HEK293T (cell line): ENCODE results near the gene TRIM44.

Source experiments
- CTCF ChIA-PET: fragments of 350-600 bp; formaldehyde crosslinking; extraction: SDS; loops from one replicate; lab custom pipeline; 2021; ENCODE audit warnings: antibody characterized with exemption, inconsistent platforms; lab: Yijun Ruan, JAX
- POLR2A ChIA-PET: fragments of 350-600 bp; formaldehyde crosslinking; extraction: SDS; loops from one replicate; lab custom pipeline; 2020; ENCODE audit warnings: antibody characterized with exemption, inconsistent platforms; lab: Yijun Ruan, JAX
- DNase-seq: peaks from one replicate; pipeline ENCODE4 v3.0.0; 2012; ENCODE audit warnings: mixed read lengths; ENCODE audit errors: extremely low spot score
- ARNT ChIP-seq: fragments of 450-650 bp; IDR thresholded peaks from 2 replicates; pipeline ENCODE4 v1.6.1; 2017; ENCODE audit warnings: mild to moderate bottlenecking
- BHLHE40 ChIP-seq: fragments of 450-650 bp; IDR thresholded peaks from 2 replicates; pipeline ENCODE4 v1.6.1; 2016; ENCODE audit warnings: mild to moderate bottlenecking, moderate library complexity, borderline replicate concordance
- CTBP1 ChIP-seq: fragments of 450-650 bp; IDR thresholded peaks from 2 replicates; pipeline ENCODE4 v1.6.1; 2016; ENCODE audit warnings: borderline replicate concordance
- ELF4 ChIP-seq: fragments of 450-650 bp; IDR thresholded peaks from 2 replicates; pipeline ENCODE4 v1.6.1; 2017; ENCODE audit warnings: antibody characterized with exemption
- FOXA1 ChIP-seq: fragments of 450-650 bp; IDR thresholded peaks from 2 replicates; pipeline ENCODE4 v1.6.1; 2016; ENCODE audit warnings: mild to moderate bottlenecking
- FOXK2 ChIP-seq: fragments of 450-650 bp; IDR thresholded peaks from 2 replicates; pipeline ENCODE4 v1.6.1; 2016; ENCODE audit warnings: mild to moderate bottlenecking
- FOXM1 ChIP-seq: fragments of 450-650 bp; IDR thresholded peaks from 2 replicates; pipeline ENCODE4 v1.6.1; 2017; ENCODE audit warnings: mild to moderate bottlenecking, borderline replicate concordance
- HDGF ChIP-seq: fragments of 450-650 bp; IDR thresholded peaks from 2 replicates; pipeline ENCODE4 v1.6.1; 2017; ENCODE audit warnings: antibody characterized with exemption, borderline replicate concordance
- L3MBTL2 ChIP-seq: fragments of 450-650 bp; conservative IDR thresholded peaks from 2 replicates; pipeline ENCODE4 v1.6.1; 2016; ENCODE audit warnings: mild to moderate bottlenecking
- LEF1 ChIP-seq: fragments of 450-650 bp; IDR thresholded peaks from 2 replicates; pipeline ENCODE4 v1.6.1; 2017; ENCODE audit warnings: mild to moderate bottlenecking, borderline replicate concordance
- NFRKB ChIP-seq: fragments of 450-650 bp; IDR thresholded peaks from 2 replicates; pipeline ENCODE4 v1.6.1; 2016; ENCODE audit warnings: mild to moderate bottlenecking, moderate library complexity
- PKNOX1 ChIP-seq: fragments of 450-650 bp; IDR thresholded peaks from 2 replicates; pipeline ENCODE4 v1.6.1; 2016
- SP1 ChIP-seq: fragments of 450-650 bp; IDR thresholded peaks from 2 replicates; pipeline ENCODE4 v1.6.1; 2017
- SUZ12 ChIP-seq: fragments of 450-650 bp; IDR thresholded peaks from 2 replicates; pipeline ENCODE4 v1.6.1; 2016; ENCODE audit warnings: mild to moderate bottlenecking
- TARDBP ChIP-seq: fragments of 450-650 bp; IDR thresholded peaks from 2 replicates; pipeline ENCODE4 v1.6.1; 2016
- ZNF384 ChIP-seq: fragments of 450-650 bp; IDR thresholded peaks from 2 replicates; pipeline ENCODE4 v1.6.1; 2016

Gene TRIM44

DNA sequence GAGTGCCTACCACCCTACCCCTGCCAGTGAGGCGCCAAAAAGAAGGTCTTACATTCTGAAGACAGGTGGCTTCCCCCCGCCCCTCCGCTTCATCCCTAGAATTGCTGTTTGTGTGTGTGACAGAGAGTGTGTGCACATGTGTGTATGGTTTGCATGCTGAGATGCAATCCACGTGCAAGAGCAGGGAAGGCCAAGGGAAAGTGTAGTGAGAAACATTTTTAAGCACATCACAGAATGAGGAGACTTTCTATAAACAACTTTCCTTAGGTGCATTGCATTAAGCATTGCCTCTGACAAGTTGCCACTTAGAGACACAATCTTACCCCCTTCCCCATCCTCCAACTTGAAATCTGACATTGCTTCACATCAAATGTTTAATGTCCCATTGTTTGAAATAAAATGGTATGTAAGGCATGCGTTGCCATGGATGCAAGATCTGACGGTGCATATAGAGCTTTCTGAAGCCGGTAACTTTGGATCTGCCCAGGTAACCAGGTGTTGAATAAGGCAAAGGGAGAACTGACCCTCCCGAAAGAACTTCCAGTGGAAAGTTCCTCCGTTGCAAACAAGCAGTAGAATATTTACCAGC lies 22.9 kb upstream of the TRIM44 start:
- TF ChIP-seq ZNF384 (no peak), CTBP1 (no peak), SUZ12 (no peak), FOXA1 (no peak), FOXM1 (no peak), ELF4 (no peak), SP1 (no peak), NFRKB (no peak), BHLHE40 (no peak), PKNOX1 (no peak), HDGF (no peak), ARNT (no peak)
- ChIA-PET POLR2A (no interaction called here), CTCF (no interaction called here)
- no peak for DNase-seq

DNA sequence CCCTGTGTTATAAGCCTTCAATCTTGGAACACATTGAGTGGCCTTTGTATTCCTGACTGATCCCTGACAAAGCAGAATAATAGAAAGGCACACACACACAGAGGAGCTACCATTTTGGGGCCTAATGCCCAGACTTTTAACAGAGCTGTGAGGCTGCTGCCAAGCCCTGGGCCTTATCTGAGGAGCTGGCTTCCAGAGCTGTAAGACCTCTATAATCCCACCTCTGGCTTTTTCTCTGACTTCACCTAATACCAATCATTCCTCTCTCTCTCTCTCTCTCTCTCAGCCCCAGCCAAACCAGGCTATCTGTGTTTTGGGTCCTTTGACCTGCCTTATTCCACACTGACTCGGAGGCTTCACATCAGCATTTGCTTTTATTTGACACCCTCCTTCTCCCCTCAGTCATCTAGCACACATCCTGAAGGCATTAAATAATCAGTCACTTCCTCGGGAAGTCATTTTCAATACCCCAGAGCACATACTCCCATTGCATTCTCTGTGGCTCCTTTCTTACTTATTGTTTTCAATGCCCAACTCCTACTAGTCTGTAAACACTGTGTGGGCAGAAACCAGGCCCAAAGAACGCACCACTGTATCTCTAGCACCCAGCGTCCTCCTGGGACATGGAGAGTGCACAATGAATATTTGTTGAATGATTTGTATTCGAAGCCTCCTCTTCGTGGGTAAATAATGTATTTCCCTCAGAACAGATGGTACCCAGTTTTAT lies 21.2 kb upstream of the TRIM44 start:
- no peak for DNase-seq
- ChIA-PET CTCF (no interaction called here), POLR2A (no interaction called here)
- TF ChIP-seq ARNT (no peak), LEF1 (no peak), ELF4 (no peak), NFRKB (no peak), TARDBP (no peak), BHLHE40 (no peak), PKNOX1 (no peak), SP1 (no peak), FOXK2 (no peak), SUZ12 (no peak), L3MBTL2 (no peak), FOXA1 (no peak), FOXM1 (no peak)

DNA sequence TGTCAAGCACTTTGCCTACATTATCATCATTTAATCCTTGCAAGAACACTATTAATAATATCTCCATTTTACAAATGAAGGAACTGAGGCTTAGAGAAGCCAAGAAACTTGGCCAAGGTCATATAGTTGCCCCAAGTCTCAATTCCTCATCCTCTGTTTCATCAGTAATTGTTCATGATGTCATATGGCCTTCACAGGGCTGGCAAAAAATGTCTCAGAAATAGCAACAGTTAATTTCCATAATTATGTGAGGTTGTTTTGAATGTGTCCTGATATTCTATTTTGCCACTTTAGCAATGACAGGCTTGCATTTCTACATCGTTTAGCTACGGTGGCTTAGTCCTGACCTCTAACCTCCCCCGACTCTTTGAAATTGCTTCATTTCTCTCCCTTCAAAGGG lies 20.6 kb upstream of the TRIM44 start:
- TF ChIP-seq TARDBP (no peak), L3MBTL2 (no peak), FOXA1 (no peak), ZNF384 (no peak), BHLHE40 (no peak), FOXM1 (no peak), SUZ12 (no peak), FOXK2 (no peak), HDGF (no peak), PKNOX1 (no peak), NFRKB (no peak)
- CTCF ChIA-PET: no interaction called here
- POLR2A ChIA-PET: no interaction called here
- no peak for DNase-seq

- ChIA-PET POLR2A (no interaction called here), CTCF (interaction anchor here (1.0 kb wide), 1 partner anchor 174 kb away, joined by 4 read pairs; no protein-coding TSS in a partner anchor)
- no peak for TF ChIP-seq NFRKB
- no peak for TF ChIP-seq L3MBTL2
- TF ChIP-seq SUZ12: no peak
- no peak for TF ChIP-seq LEF1
- no peak for TF ChIP-seq ELF4
- TF ChIP-seq FOXA1: no peak
- TF ChIP-seq TARDBP: no peak
- no peak for TF ChIP-seq ZNF384
- TF ChIP-seq SP1: no peak
- no peak for TF ChIP-seq HDGF
- DNase-seq: no peak
Observed at GRCh38 chr11:35647421-35648093, 15.0 kb upstream of the TRIM44 start.

DNA sequence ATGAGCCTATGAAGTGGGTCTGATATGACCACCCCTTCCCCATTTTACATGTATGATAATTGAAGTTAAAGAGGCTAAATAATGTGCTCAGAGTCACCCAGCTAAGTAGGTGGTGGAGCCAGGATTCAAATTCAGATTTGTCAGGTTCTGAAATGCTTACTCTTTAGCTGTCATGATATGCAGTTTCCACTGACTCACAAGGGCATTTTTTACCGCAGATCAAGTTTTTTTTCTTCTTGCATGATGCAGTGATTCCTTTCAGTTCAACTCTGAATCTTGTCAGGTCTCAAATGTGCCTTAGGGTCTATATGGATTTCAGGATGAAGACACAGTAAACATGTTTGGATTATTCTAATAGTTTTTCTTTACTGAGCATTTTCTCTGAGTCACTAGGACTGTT lies 12.6 kb upstream of the TRIM44 start:
- no peak for DNase-seq
- POLR2A ChIA-PET: no interaction called here
- no peak for TF ChIP-seq FOXA1
- TF ChIP-seq FOXK2: no peak
- no peak for TF ChIP-seq ARNT
- no peak for TF ChIP-seq PKNOX1
- no peak for TF ChIP-seq SUZ12
- no peak for TF ChIP-seq ELF4
- TF ChIP-seq LEF1: no peak
- TF ChIP-seq ZNF384: no peak
- no peak for TF ChIP-seq FOXM1
- TF ChIP-seq HDGF: no peak
- TF ChIP-seq SP1: no peak
- no peak for TF ChIP-seq BHLHE40
- no peak for TF ChIP-seq CTBP1
- TF ChIP-seq NFRKB: no peak
- CTCF ChIA-PET: interaction anchor here (0.6 kb wide), 1 partner anchor 19 kb away, joined by 7 read pairs; no protein-coding TSS in a partner anchor
